ENCODE results near the gene C3orf70.

DNA sequence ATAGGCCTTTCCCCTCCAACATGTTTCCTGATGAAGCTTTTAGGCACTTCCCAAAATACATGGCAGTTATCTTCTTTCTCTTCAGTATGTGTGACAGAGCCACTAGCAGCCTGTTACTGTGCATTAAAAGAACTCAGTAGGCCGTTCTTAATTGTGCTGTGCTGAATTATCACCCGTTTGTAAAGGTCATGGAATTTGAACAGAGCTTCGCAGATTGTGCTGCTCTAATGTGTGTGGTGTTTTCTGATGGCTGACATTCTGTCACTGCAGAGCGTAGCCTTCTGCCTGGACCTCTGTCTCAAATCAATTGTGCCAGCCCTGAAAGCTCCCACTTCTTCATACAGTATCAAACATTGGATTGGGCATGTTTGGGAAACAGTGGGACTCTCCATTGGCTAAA lies 111.3 kb downstream of the C3orf70 start:
- TF ChIP-seq, protein P1, sequence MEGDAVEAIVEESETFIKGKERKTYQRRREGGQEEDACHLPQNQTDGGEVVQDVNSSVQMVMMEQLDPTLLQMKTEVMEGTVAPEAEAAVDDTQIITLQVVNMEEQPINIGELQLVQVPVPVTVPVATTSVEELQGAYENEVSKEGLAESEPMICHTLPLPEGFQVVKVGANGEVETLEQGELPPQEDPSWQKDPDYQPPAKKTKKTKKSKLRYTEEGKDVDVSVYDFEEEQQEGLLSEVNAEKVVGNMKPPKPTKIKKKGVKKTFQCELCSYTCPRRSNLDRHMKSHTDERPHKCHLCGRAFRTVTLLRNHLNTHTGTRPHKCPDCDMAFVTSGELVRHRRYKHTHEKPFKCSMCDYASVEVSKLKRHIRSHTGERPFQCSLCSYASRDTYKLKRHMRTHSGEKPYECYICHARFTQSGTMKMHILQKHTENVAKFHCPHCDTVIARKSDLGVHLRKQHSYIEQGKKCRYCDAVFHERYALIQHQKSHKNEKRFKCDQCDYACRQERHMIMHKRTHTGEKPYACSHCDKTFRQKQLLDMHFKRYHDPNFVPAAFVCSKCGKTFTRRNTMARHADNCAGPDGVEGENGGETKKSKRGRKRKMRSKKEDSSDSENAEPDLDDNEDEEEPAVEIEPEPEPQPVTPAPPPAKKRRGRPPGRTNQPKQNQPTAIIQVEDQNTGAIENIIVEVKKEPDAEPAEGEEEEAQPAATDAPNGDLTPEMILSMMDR (IDR thresholded peaks at IDR 0.05) = no peak
- no peak for TF ChIP-seq POLR2A (IDR thresholded peaks at IDR 0.05)
- TF ChIP-seq EP300 (IDR thresholded peaks at IDR 0.05) = no peak

Data from suprapubic skin (tissue), 3 donors.